SKM-1 (cell line): ENCODE results near the gene PHLDB2.
A peak's percentile ranks its signal among the peaks of the same experiment; 100 is the strongest.

Experiments used
- DNase-seq: peaks from one replicate; lab custom pipeline; 2025; ENCODE audit not compliant: unreplicated experiment; lab: John Stamatoyannopoulos, UW

Gene PHLDB2

GRCh38 chr3:111989061-111989678 lies 130.1 kb downstream of the PHLDB2 start:
- peak; percentile 40 for DNase-seq

- DNase-seq: no peak
Measured at GRCh38 chr3:111993038-111993437, 134.0 kb downstream of the PHLDB2 start.

- DNase-seq: no peak
Measured at GRCh38 chr3:111998636-111999483, 139.8 kb downstream of the PHLDB2 start, which contains the start of gene TAGLN3. TSS of gene TAGLN3 (plus strand) at chr3:111998922. CDS start at chr3:111999423, 501 bp downstream.

- DNase-seq: no peak
Measured at GRCh38 chr3:111999484-112000324, 140.6 kb downstream of the PHLDB2 start.

GRCh38 chr3:112000367-112000771 lies 141.3 kb downstream of the PHLDB2 start:
- no peak for DNase-seq

- DNase-seq: no peak
Measured at GRCh38 chr3:112000966-112001365, 141.9 kb downstream of the PHLDB2 start.

- no peak for DNase-seq
Measured at GRCh38 chr3:112001526-112001925, 142.5 kb downstream of the PHLDB2 start.

GRCh38 chr3:112002096-112002971 lies 143.3 kb downstream of the PHLDB2 start:
- DNase-seq: no peak

- DNase-seq: no peak
Measured at GRCh38 chr3:112003321-112004080, 144.4 kb downstream of the PHLDB2 start.

GRCh38 chr3:112004187-112004586 lies 145.1 kb downstream of the PHLDB2 start:
- no peak for DNase-seq

GRCh38 chr3:112004669-112005068 lies 145.6 kb downstream of the PHLDB2 start:
- DNase-seq: no peak

GRCh38 chr3:112005091-112005672 lies 146.1 kb downstream of the PHLDB2 start:
- no peak for DNase-seq

GRCh38 chr3:112007633-112008032 lies 148.6 kb downstream of the PHLDB2 start:
- no peak for DNase-seq

- no peak for DNase-seq
Measured at GRCh38 chr3:112009670-112010069, 150.6 kb downstream of the PHLDB2 start.

GRCh38 chr3:112010636-112011035 lies 151.6 kb downstream of the PHLDB2 start:
- DNase-seq: no peak

GRCh38 chr3:112011376-112011940 lies 152.4 kb downstream of the PHLDB2 start:
- DNase-seq: no peak

- no peak for DNase-seq
Measured at GRCh38 chr3:112012205-112012992, 153.3 kb downstream of the PHLDB2 start.

GRCh38 chr3:112013058-112013783 lies 154.2 kb downstream of the PHLDB2 start:
- DNase-seq: peak; percentile 36
